ENCODE data around the gene CNTRL. TPM values are rescaled to one million over a fixed set of nuclear protein-coding genes. Genes with fewer than 3 reads are reported as not detected.

Gene CNTRL
- total RNA-seq, 3 donors from 2014 or later (not counting 1 experiment from before 2014, with no cell fraction given) = 59.1 to 74.3 (median 60.0) TPM

DNA sequence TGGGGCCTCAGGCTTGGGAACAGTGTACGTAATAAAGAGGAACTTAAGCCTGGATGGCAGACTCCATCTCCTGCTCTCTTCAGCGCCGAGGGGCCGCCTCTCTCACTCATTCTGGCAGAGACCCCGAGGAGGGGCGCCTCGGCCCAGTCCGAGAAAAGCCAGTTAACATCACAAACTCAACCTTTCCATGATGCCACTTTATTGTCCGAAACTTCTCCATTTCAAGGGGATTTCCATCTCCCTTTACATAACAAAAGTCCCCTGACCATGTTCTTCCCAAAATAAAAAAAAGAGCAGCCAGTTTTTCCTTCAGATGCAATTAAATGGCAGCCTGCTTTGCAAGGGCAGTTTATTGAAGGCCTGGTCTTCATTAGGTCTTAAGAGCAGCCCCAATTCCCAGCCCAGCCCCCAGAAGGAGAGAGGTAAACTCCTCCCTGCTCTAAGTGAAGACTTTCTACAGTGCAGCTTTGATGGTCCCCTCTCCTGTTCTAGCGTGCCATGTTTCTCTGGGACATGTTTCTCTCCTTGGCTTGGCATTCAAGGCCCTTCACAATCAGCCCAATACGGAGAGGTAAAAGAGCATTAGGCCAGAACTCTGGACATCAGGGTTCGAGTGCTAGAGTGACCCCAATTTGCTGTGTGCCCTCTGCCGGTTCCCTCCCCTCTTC lies 146.4 kb downstream of the CNTRL start:
- no peaks in the 10 kb centered on the region for H3K36me3 Mint-ChIP-seq
- H3K9me3 Mint-ChIP-seq = no peaks in the 10 kb centered on the region
- H3K4me3 ChIP-seq (ENCODE audit: low read length) = no peak overlapping the region
- no peaks in the 10 kb centered on the region for H3K9me3 ChIP-seq (ENCODE audit: control insufficient read depth, insufficient read depth, low read length)
- H3K27me3 Mint-ChIP-seq (ENCODE audit: low read depth in 2 of 2) = no peaks in the 10 kb centered on the region
- no peak overlapping the region for H3K27ac ChIP-seq (ENCODE audit: low read length)
- H3K27me3 ChIP-seq (ENCODE audit: control insufficient read depth, insufficient read depth, low read length) = no peaks in the 10 kb centered on the region
- H3K4me3 Mint-ChIP-seq = no peak overlapping the region
- TF ChIP-seq, protein P1, sequence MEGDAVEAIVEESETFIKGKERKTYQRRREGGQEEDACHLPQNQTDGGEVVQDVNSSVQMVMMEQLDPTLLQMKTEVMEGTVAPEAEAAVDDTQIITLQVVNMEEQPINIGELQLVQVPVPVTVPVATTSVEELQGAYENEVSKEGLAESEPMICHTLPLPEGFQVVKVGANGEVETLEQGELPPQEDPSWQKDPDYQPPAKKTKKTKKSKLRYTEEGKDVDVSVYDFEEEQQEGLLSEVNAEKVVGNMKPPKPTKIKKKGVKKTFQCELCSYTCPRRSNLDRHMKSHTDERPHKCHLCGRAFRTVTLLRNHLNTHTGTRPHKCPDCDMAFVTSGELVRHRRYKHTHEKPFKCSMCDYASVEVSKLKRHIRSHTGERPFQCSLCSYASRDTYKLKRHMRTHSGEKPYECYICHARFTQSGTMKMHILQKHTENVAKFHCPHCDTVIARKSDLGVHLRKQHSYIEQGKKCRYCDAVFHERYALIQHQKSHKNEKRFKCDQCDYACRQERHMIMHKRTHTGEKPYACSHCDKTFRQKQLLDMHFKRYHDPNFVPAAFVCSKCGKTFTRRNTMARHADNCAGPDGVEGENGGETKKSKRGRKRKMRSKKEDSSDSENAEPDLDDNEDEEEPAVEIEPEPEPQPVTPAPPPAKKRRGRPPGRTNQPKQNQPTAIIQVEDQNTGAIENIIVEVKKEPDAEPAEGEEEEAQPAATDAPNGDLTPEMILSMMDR (IDR thresholded peaks at IDR 0.05) = no peak
- ATAC-seq (no peak), DNase-seq (no peak)
- peaks cover 4 to 5% of the 10 kb centered on the region in 2 donors for H3K4me1 Mint-ChIP-seq
- WGBS (ENCODE audit: insufficient coverage) = 69% methylated on average over 13 of the region's 13 CpGs
- intact Hi-C loops (cut with micrococcal nuclease) = no loop called here
- no peak overlapping the region for H3K27ac Mint-ChIP-seq
- H3K36me3 ChIP-seq (ENCODE audit: control insufficient read depth, insufficient read depth, low read length) = no peaks in the 10 kb centered on the region
- H3K4me1 ChIP-seq (ENCODE audit: control insufficient read depth, insufficient read depth, low read length) = no peaks in the 10 kb centered on the region

DNA sequence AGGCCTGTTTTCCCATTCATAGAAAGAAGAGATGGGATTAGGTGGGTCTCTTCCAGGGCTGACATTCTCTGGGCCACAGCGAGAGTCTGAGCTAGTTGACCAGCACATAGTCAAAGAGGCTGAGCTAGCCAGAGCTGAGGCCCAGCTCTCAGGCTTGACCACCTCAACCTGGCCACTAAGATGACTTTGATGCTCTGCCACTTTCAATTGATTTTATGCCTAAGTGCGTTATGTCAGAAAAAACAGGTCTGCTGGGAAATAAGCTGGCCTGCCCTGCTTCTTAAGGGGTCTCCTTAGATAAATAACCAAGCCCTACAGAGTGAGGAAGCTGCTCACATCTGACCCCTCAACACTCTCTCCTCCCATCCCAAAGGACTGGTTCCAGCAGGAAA lies 146.9 kb downstream of the CNTRL start:
- no peak overlapping the region for H3K27ac Mint-ChIP-seq
- TF ChIP-seq, protein P1 (IDR thresholded peaks at IDR 0.05) = no peak
- no peaks in the 10 kb centered on the region for H3K36me3 ChIP-seq (ENCODE audit: control insufficient read depth, insufficient read depth, low read length)
- H3K9me3 Mint-ChIP-seq = no peaks in the 10 kb centered on the region
- no peak for DNase-seq
- no peak overlapping the region for H3K4me3 ChIP-seq (ENCODE audit: low read length)
- no peaks in the 10 kb centered on the region for H3K9me3 ChIP-seq (ENCODE audit: control insufficient read depth, insufficient read depth, low read length)
- H3K4me3 Mint-ChIP-seq = no peak overlapping the region
- ATAC-seq = no peak
- peaks cover 4 to 5% of the 10 kb centered on the region in 2 donors for H3K4me1 Mint-ChIP-seq
- 100% methylated on average over 2 of the region's 2 CpGs for WGBS (ENCODE audit: insufficient coverage)
- no peaks in the 10 kb centered on the region for H3K36me3 Mint-ChIP-seq
- intact Hi-C loops (cut with micrococcal nuclease) = no loop called here
- H3K27ac ChIP-seq (ENCODE audit: low read length) = no peak overlapping the region
- H3K27me3 ChIP-seq (ENCODE audit: control insufficient read depth, insufficient read depth, low read length) = no peaks in the 10 kb centered on the region
- no peaks in the 10 kb centered on the region for H3K27me3 Mint-ChIP-seq (ENCODE audit: low read depth in 2 of 2)
- no peaks in the 10 kb centered on the region for H3K4me1 ChIP-seq (ENCODE audit: control insufficient read depth, insufficient read depth, low read length)

DNA sequence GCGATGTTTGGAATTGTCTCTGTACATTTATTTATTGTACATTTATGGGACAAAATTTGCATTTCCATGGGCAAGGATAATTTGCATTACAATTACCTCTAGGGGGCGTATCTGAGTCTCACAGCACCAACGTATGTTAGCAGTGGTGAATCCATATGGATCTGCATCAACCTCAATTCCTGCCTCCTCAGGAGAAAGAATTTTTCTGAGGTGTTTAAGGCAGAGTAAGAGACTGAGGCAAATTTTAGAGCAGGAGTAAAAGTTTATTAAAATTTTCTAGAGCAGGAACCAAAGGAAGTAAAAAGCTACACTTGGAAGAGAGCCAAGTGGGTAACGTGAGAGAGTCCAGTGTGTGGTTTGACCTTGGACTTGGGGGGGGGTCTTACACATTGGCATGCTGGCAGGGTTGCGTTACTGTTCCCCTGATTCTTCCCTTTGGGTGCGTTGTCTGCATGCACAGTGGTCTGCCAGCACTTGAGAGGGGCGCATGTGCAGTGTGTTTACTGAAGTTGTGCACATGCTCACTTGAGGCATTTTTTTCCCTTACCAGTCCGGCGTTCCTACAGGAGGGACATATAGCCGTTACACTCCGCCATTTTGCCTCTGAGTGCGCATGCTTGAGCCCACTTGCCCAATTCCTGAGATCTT lies 147.9 kb downstream of the CNTRL start:
- 69% methylated on average over 11 of the region's 12 CpGs for WGBS (ENCODE audit: insufficient coverage)
- Mint-ChIP-seq H3K4me3 (no peak overlapping the region), H3K4me1 (peaks cover 4 to 5% of the 10 kb centered on the region in 2 donors), H3K27ac (no peak overlapping the region), H3K9me3 (no peaks in the 10 kb centered on the region), H3K27me3 (ENCODE audit: low read depth in 2 of 2) (no peaks in the 10 kb centered on the region), H3K36me3 (no peaks in the 10 kb centered on the region)
- H3K4me1 ChIP-seq (ENCODE audit: control insufficient read depth, insufficient read depth, low read length) = peaks cover under 1% of the 10 kb centered on the region
- H3K36me3 ChIP-seq (ENCODE audit: control insufficient read depth, insufficient read depth, low read length) = no peaks in the 10 kb centered on the region
- TF ChIP-seq, protein P1 (IDR thresholded peaks at IDR 0.05) = peak; percentile 70
- no peaks in the 10 kb centered on the region for H3K27me3 ChIP-seq (ENCODE audit: control insufficient read depth, insufficient read depth, low read length)
- peak in 1 of 2 donors; percentile 45 for DNase-seq
- ATAC-seq = peak in 1 of 3 donors; percentile 45
- no peak overlapping the region for H3K4me3 ChIP-seq (ENCODE audit: low read length)
- H3K9me3 ChIP-seq (ENCODE audit: control insufficient read depth, insufficient read depth, low read length) = no peaks in the 10 kb centered on the region
- H3K27ac ChIP-seq (ENCODE audit: low read length) = no peak overlapping the region
- intact Hi-C loops (cut with micrococcal nuclease) = no loop called here

All from natural killer cell (primary cell).